ENCODE results near the gene NEDD1. TPM values are rescaled to one million over a fixed set of nuclear protein-coding genes. Genes with fewer than 3 reads are reported as not detected.

Gene NEDD1
- total RNA-seq, result 10 to 100 TPM in 5 of 6 donors, 1 to 10 TPM in 1; 9.1 to 21.4 (median 12.7) TPM

GRCh38 chr12:96906849-96907670 is at the start of gene NEDD1:
TSS of gene NEDD1 (plus strand) at chr12:96907257. CDS start at chr12:96909760, 2,503 bp downstream.
- 0% methylated on average over 6 to 23 of the region's 68 CpGs for WGBS, 2 donors
- DNase-seq, result peak; percentile 90 to 99
- no peaks in the 10 kb centered on the region for H3K36me3 ChIP-seq

GRCh38 chr12:96858162-96858561 is 48.9 kb upstream of the NEDD1 start:
- Histone ChIP-seq H3K36me3 (no peaks in the 10 kb centered on the region), H3K27ac (no peak overlapping the region), H3K9me3 (no peaks in the 10 kb centered on the region), H3K4me1 (no peaks in the 10 kb centered on the region), H3K27me3 (no peaks in the 10 kb centered on the region), H3K4me3 (no peak overlapping the region)
- ATAC-seq (ENCODE audit: low FRiP score in 2 of 2) (no peak), DNase-seq (no peak)
- TF ChIP-seq POLR2AphosphoS5 (IDR thresholded peaks at IDR 0.05), result no peak
- TF ChIP-seq POLR2A (IDR thresholded peaks at IDR 0.05), result no peak
- no peak for TF ChIP-seq EP300 (IDR thresholded peaks at IDR 0.05)
- no peak for TF ChIP-seq CTCF (IDR thresholded peaks at IDR 0.05)
- WGBS, 2 donors, result 68 to 69% methylated on average over 1 of the region's 1 CpG

More at GRCh38 chr12:96906849-96907670, at the start of gene NEDD1:
- Histone ChIP-seq H3K9me3 (no peaks in the 10 kb centered on the region), H3K27ac (peak within 1 kb of the TSS; percentile 85 to 97 (median 92)), H3K4me1 (peaks cover 7 to 17% (median 14%) of the 10 kb centered on the region in 4 donors), H3K4me3 (peak within 1 kb of the TSS; percentile 81 to 86 (median 81)), H3K27me3 (no peaks in the 10 kb centered on the region)
- TF ChIP-seq EP300 (IDR thresholded peaks at IDR 0.05), result peak in 1 of 4 donors; percentile 15
- peak; percentile 62 to 78 for TF ChIP-seq POLR2AphosphoS5 (IDR thresholded peaks at IDR 0.05)
- TF ChIP-seq CTCF (IDR thresholded peaks at IDR 0.05), result no peak
- TF ChIP-seq POLR2A (IDR thresholded peaks at IDR 0.05), result peak in 3 of 4 donors; percentile 67 to 86 (median 72)
- peak; percentile 93 to 99 for ATAC-seq (ENCODE audit: low FRiP score in 2 of 2)

- WGBS, 2 donors, result 78 to 79% methylated on average over 2 of the region's 2 CpGs
Observed at GRCh38 chr12:96861656-96862055, 45.4 kb upstream of the NEDD1 start.

GRCh38 chr12:96862326-96862725 is 44.7 kb upstream of the NEDD1 start:
- H3K36me3 ChIP-seq, result no peaks in the 10 kb centered on the region
- no peaks in the 10 kb centered on the region for H3K27me3 ChIP-seq
- H3K9me3 ChIP-seq, result no peaks in the 10 kb centered on the region
- H3K27ac ChIP-seq, result no peak overlapping the region
- ATAC-seq (ENCODE audit: low FRiP score in 2 of 2), result no peak
- no peak for TF ChIP-seq POLR2A (IDR thresholded peaks at IDR 0.05)
- TF ChIP-seq POLR2AphosphoS5 (IDR thresholded peaks at IDR 0.05), result no peak
- no peak for TF ChIP-seq CTCF (IDR thresholded peaks at IDR 0.05)
- TF ChIP-seq EP300 (IDR thresholded peaks at IDR 0.05), result no peak
- 56 to 61% methylated on average over 1 of the region's 1 CpG for WGBS, 2 donors
- H3K4me3 ChIP-seq, result no peak overlapping the region
- H3K4me1 ChIP-seq, result no peaks in the 10 kb centered on the region
- DNase-seq, result no peak

More at GRCh38 chr12:96861656-96862055, 45.4 kb upstream of the NEDD1 start:
- H3K9me3 ChIP-seq, result no peaks in the 10 kb centered on the region
- H3K4me1 ChIP-seq, result no peaks in the 10 kb centered on the region
- TF ChIP-seq CTCF (IDR thresholded peaks at IDR 0.05) (no peak), EP300 (IDR thresholded peaks at IDR 0.05) (no peak), POLR2A (IDR thresholded peaks at IDR 0.05) (no peak), POLR2AphosphoS5 (IDR thresholded peaks at IDR 0.05) (no peak)
- DNase-seq, result no peak
- H3K27ac ChIP-seq, result no peak overlapping the region
- no peak overlapping the region for H3K4me3 ChIP-seq
- no peaks in the 10 kb centered on the region for H3K27me3 ChIP-seq
- H3K36me3 ChIP-seq, result no peaks in the 10 kb centered on the region
- ATAC-seq (ENCODE audit: low FRiP score in 2 of 2), result no peak
